GM21423 (cell line): ENCODE results near the gene PRKAR2A.
"Not testable (repeated sequence)": the region's sequence is repeated elsewhere in the genome, so short reads cannot be mapped to it uniquely, and the experiment has no call there.

ENCODE experiments used
- ATAC-seq: cut with Tn5 transposase; IDR thresholded peaks from one replicate; pipeline ENCODE4 v1.9.1; 2021; ENCODE audit warnings: mild to moderate bottlenecking, moderate library complexity; ENCODE audit not compliant: unreplicated experiment

The PRKAR2A gene

DNA sequence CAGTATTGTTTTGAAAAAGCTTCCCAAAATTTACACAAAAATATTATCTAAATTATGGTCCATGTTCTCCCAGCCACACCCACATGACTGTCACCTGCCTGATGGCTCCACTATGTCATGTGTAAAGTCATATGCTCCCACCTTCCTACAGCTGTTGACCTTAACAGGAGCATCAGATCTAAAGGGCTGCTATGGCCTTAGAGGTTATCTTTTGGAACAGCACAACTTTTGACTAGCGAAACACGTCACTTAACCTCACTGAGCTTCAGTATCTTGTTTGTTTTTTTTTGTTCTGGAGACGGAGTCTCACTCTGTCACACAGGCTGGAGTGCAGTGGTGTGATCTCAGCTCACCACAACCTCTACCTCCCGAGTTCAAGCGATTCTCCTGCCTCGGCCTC, 64.4 kb downstream of the PRKAR2A start:
- ATAC-seq, result no peak

DNA sequence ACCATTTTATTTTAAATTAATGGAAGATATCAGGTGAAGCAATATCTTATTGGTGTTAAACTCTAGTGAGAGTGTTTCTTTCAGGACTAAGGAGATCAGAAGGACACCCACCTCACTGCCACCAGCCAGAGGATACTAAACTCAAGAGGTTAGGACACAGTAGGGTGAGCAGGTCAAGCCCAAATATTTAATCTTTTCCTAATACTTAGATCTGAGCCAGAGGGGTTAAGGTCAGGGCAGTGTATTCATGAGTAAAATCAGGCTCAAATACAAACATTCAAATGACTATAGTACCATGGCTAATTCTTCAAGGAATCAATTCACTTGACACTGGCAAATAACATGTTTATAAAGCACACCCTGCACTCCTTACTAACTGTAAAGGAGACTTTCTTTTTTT, 65.6 kb downstream of the PRKAR2A start:
- no peak for ATAC-seq

DNA sequence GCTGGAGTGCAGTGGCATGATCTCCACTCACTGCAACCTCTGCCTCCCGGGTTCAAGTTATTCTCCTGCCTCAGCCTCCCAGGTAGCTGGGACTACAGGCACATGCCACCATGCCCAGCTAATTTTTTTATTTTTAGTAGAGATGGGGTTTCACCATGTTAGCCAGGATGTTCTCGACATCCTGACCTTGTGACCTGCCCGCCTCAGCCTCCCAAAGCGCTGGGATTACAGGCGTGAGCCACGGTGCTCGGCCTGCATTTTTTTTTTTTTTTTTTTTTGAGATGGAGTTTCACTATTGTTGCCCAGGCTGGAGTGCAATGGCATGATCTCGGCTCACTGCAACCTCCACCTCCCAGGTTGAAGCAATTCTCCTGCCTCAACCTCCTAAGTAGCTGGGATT, 69.1 kb downstream of the PRKAR2A start:
- not testable (repeated sequence) for ATAC-seq

DNA sequence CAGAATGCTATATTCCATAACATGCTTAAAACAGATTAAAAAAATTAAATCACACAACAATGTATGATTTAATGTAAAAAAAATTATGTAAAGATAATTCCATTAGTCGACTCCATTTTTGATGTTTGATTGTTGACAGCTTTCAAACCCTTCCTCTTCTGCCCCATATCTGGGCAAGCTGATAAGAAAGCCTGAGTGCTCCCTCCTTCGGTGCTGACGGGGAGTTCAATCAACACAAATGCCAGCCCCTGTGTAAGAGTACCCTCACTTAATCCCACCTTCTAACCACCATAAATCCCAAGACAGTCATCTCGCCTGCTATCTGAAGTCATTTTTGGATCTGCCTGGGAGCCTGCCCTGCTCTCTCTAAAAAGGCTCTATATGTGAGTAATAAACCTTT, 70.8 kb downstream of the PRKAR2A start:
- ATAC-seq, result no peak

DNA sequence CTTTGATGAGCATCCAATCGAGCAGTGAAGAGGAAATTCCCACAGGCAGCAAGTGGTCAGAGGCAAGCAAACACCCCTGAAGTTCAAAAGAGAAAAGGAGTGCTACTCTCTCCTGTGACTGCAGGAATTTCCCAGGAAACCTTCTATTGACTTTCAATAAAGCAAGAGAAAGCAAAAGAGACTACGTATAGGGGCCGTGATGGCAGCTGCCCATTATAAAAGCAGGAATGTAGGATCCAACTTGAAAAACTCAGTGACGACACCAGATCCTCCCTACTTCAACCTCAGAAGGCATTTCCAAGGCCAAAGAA, 77.5 kb downstream of the PRKAR2A start:
- ATAC-seq, result no peak

DNA sequence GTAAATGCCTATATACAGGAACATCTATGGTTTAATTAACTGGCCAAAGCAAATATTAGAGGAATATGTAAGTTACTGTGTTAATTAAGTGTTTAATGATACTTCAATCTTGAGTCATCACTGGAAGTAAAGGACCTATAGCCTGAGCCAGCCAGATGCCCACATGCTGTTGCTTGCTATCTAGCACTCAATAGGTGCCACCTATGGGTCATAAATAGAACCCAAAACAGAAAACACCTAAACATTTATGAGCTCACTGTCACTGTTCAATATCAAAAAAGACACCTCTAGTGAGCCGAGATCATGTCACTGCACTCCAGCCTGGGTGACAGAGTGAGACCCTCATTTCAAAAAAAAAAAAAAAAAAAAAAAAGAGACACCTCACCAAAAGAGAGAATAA, 82.3 kb downstream of the PRKAR2A start:
- no peak for ATAC-seq

DNA sequence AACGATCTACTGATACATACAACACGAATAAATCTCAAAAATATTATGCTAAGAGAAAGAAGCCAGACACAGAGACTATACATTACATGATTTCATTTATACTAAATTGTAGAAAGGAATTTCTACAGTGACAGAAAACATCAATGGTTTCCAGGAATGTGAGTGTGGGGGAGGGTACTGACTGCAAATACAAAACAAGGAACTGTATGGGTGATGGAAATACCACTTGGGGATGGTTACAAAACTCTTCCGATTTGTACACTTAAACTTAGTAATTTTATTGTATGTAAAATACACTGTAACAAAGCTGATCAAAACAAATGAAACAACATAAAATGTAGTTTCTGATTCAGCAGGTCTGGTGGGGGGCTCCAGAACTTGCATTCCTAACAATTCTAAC, 84.9 kb downstream of the PRKAR2A start:
- no peak for ATAC-seq

DNA sequence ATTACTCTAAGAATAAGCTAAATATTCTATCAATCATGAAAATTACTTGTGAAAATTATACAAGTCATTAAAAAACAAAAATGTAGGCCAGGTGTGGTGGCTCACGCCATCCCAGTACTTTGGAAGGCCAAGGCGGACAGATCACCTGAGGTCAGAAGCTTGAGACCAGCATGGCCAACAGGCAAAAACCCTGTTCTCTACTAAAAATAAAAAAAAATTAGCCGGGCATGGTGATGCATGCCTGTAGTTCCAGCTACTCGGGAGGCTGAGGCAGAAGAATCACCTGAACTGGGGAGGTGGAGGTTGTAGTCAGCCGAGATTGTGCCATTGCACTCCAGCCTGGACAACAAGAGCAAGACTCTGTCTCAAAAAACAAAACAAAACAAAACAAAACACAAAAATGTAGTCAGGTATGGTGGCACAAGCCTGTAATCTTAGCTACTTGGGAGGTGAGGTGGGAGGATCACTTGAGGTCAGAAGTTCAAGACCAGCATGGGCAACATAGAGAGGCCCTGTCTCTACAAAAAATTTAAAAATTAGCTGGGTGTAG, 87.6 kb downstream of the PRKAR2A start:
- not testable (repeated sequence) for ATAC-seq

DNA sequence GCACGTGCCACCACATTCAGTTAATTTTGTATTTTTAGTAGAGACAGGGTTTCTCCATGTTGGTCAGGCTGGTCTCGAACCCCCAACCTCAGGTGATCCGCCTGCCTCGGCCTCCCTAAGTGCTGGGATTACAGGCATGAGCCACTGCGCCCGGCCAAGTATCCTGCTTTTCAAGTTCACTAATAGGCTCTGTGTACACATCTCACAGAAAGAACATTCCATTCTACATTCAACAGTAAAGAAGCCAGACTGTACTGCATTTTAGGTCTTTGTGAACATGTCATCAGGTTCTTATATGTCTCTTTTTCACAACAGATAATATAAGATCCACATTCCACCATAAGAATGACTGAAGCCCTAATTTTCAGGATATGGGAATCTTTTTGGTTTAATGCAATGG, 88.1 kb downstream of the PRKAR2A start:
- ATAC-seq, result not testable (repeated sequence)

DNA sequence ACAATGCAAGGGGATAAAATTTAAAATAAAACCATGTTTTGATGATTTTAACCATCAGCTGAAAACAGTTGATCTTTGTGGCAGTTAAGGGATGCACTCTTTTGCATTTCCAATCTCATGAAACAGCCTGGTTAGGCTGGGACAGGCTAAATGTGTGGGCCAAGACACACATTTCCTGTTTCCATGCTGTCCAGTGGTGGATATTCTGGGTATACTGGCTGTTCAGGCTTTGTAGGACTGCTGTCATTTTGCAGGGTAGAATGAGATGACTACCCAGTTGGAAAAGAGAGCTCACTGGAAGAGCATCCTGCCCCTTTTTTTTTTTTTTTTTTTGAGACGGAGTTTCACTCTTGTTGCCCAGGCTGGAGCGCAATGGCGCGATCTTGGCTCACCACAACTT, 88.6 kb downstream of the PRKAR2A start:
- no peak for ATAC-seq

DNA sequence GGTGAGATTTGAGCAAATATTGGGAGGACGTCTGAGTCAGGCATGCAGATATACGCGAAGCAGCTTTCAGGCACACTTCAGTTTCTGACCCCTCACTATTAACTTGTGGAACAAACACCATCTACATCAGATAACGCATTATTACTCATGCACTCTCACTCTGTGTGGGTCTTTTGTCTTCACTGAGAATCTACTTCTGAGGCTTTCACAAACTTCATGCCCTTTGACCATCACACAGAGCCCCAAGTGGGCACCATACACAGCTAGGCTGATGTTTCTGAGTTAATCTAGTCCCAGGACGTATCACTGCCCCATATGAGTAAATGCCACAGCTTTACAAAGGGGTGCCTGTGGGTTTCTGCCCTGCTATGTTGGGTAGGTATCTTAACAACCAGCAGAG, 91.0 kb downstream of the PRKAR2A start:
- no peak for ATAC-seq

DNA sequence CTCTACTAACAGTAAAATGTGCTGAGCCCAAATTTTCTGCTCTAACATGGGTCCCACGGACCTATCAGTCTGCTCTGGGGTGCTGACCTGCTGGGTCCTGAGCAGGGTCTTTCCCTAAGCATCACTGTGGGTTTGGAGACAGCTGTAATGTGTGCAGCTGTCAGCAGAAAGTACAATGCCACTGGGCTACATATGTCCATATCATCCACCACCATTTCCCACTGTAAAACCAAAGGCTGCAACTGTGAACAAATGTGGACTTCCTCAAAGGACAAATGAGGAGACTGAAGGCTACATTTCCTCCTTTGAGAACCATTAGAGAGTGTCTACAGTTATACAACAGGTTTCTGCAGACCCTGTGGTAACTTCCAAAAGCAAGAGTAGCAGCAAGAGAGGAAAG, 96.8 kb downstream of the PRKAR2A start:
- ATAC-seq, result no peak

DNA sequence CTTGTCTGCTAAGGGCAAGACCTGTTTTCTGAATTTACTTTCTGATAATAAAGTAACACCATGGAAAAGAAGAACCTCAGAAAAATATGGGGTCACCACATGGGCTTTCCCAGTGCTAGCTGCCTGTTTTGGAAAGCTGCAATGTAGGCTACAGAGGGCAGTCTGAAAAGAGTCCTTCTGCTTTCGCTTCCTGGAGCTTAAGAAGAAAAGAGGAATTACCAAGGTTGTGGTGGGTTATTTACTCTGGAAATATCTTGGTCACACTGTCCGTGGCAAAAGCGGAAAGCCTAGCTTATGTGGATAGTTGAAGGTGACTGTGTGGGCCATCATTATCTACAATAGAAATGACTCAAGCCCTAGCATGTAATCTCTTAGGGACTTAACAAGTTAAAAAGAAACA, 98.9 kb downstream of the PRKAR2A start:
- ATAC-seq, result no peak

DNA sequence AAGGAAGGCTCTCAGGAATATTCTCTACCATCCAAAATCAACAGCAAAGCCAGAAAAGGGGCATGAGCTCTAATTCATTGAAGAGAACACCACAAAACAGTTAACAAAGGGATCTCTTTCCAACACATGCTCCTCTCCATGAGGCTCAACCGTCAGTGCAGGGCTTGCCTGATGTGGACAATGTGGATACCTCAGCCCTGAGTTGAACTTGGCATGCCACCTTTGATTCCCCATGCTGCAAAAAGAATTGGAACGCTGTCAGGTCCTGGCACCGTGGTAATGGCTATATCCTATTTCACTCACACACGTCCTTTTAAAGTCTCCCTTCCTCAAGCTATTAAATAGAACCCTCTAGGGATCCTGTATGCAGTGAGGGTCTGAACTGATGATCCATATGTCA, 100.0 kb downstream of the PRKAR2A start:
- ATAC-seq, result no peak

DNA sequence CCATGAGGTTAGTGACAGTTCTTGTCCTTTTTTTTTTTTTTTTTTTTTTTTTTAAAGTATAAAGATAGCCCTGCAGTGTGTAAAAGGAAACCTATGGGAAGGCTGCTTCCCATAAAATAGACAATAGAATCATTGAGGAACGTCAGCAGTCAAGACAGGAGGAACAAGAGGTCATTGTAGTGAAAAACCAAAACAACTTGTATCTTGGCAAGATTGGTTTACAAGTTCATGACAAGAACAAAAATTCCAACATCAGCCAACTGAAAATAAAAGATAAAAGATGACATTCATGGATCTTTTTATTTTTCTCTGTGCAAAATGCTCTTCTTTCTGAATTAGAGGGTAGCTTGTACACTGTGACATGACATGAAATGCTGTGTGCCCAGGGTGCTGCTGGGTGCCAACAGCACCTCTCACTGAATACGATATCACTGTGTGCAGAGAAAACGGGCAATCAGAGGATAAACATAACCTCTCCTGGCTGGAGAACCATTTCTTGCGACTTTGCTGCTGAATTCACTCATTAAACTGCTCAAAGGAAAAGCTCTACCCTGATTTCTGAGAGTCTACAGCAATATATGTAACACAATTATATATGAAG, 100.6 kb downstream of the PRKAR2A start:
- no peak for ATAC-seq

DNA sequence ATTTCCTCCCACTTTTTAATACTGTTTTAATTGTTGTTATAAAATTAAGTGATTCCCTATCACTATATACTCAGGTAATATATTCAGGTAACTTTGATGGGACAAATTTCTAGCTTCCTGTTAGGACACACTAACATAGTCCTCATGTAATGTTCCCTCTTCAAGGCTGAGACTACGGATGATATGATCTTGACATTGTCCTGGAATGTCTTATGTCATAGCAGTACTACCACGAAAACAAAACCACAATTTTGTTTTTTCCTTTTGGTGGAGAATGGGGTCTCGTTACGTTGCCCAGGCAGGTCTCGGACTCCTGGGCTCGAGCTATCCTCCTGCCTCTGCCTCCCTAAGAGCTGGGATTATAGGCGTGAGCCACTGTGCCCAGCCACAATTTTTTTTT, 103.9 kb downstream of the PRKAR2A start:
- no peak for ATAC-seq

DNA sequence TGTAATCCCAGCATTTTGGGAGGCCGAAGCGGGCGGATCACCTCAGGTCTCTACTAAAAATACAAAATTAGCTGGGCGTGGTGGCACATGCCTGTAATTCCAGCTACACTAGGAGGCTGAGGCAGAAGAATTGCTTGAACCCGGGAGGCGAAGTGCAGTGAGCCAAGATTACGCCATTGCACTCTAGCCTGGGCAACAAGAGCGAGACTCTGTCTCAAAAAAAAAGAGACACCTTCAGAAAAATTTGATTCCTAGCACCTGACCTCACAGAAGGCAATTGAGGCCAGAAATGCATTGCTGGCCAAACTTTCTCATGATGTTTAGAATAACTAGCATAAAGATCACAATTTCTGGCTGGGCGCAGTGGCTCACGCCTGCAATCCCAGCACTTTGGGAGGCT, 106.4 kb downstream of the PRKAR2A start:
- not testable (repeated sequence) for ATAC-seq

DNA sequence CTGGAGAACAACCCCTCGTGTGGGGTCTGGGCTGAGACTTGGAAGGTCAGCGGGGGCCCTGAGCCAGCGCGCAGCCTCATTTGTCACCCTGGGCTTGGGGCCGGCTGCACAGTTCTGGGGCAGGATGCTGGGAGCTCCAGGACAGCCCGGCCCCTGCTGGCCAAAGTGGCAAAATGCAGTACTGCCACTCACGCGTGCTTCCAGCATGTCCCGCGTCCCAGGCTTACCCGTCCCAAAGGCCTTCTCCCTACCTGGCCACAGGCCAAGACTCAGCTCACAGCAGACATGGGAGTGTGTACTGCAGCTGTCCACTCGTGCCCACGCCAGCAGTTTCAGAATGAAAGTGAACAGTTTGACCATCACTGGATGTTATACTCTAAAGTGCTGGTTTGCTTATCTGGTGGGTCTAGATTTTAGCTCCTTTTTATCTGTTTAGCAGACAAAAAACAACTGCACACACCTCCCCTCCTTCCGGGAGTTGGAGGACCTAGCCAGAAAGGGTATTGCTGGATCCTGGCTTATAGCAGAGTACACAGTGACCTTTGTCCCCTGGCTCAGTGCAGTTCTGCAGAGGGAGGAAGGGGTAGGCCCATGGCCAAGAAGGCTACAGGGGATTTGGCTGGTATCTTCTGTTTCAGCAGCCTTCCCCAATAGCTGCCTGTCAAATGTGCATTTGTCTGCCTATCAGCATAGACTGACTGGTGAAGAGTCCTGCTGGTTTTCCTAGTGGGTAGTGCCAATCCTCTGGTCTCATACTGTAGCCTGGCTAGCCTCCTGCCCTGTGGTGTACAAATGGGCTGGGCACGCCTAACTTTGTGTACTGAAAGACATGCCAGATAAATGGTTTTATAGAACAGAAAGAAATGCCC, 107.5 kb downstream of the PRKAR2A start:
- ATAC-seq, result peak; percentile 68

DNA sequence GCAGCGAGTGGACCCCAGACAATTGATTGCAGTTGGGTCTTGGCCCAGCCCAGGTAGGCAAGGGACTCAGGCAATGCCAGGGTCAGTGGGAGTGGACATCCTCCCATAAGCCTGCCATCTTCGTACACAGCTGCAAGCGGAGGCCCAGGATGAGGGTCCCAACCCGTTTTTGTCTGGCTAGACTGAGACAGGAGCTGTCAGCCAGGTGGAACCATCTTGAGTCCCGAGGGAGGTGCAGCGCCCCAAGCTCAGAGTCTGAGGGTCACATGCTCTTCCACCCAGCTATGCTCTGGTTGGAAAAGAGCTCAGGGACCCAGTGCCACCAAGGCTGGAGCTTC, 108.1 kb downstream of the PRKAR2A start:
- no peak for ATAC-seq

DNA sequence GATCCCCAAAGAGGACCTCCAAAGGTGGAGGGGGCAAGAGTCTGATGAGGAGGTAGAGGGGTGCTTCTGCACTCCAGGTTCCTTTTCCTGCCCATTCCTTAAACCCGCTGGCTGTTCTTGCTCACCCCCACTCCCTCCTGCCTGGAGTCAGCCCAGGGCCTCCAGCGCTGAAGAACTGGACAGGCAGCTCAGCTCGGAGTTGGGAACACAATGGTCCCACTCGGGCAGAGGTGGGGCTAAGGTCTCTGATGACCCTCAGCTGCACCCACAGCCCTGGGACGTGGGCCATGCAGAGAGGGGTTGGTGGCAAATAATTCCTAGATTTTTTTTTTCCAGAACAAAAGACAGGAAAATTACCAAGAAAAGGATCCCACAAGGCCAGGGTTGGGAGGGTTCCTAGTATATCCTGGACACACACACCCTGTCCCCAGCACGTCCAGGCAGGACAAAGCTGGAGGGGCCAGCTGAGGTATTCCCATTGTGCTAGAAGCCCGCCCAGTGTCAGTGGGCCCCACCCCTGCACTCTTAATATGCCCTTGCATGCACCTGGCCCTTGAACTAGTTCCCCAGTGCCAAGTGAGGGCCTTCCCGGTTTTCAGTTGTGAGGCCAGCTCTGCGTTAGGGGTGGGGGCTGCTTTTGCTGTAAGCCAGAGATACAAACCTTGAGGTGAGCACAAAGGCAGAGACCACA, 108.6 kb downstream of the PRKAR2A start:
- no peak for ATAC-seq

DNA sequence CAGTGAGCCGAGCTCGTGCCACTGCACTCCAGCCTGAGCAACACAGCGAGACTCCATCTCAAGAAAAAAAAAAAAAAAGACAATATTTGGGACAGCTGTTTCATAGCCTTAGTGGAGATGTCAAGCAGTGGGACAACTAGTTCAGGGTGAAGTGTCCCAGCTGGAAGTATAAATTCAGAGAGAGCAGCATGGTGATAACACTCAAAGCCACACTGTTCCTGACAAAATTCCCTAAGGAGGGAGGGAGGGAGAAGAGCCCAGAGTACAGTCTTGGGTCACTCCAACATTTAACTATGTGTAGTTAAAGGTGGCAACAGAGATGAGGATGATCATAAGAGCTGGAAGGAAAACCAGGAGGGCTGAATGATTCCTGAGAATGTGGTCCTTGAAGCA, 109.5 kb downstream of the PRKAR2A start:
- no peak for ATAC-seq
